ENCODE measurements around the gene NEU2.
"Not testable (repeated sequence)": the region's sequence is repeated elsewhere in the genome, so short reads cannot be mapped to it uniquely, and the experiment has no call there.

Gene NEU2

GRCh38 chr2:233051241-233052149 lies 19.0 kb downstream of the NEU2 start:
- intact Hi-C loops (cut with DNase I), result loop anchor here (10.0 kb wide), 1 partner anchor 447 kb away; no protein-coding TSS in a partner anchor
- DNase-seq, result peak in 2 of 10 donors; percentile 81 to 82

GRCh38 chr2:233052517-233052916 lies 20.0 kb downstream of the NEU2 start:
- DNase-seq, result not testable (repeated sequence)
- intact Hi-C loops (cut with DNase I), result loop anchor here (10.0 kb wide), 1 partner anchor 448 kb away; no protein-coding TSS in a partner anchor

GRCh38 chr2:233053928-233054784 lies 21.7 kb downstream of the NEU2 start:
- intact Hi-C loops (cut with DNase I), result loop anchor here (1.0 to 10.0 kb wide), 2 partner anchors 201 to 449 kb away; no protein-coding TSS in a partner anchor

GRCh38 chr2:233055362-233055761 lies 22.9 kb downstream of the NEU2 start:
- DNase-seq, result no peak
- intact Hi-C loops (cut with DNase I), result loop anchor here (10.0 kb wide), 1 partner anchor 451 kb away; no protein-coding TSS in a partner anchor

More at GRCh38 chr2:233053928-233054784, 21.7 kb downstream of the NEU2 start:
- DNase-seq, result peak in 7 of 10 donors; percentile 56 to 93 (median 79)

- DNase-seq, result no peak
- intact Hi-C loops (cut with DNase I), result loop anchor here (10.0 kb wide), 1 partner anchor 452 kb away; no protein-coding TSS in a partner anchor
These were observed 24.6 kb downstream of the NEU2 start for GRCh38 chr2:233056961-233057605.

GRCh38 chr2:233058717-233059546 lies 26.5 kb downstream of the NEU2 start:
- DNase-seq, result no peak
- intact Hi-C loops (cut with DNase I), result loop anchor here (10.0 kb wide), 1 partner anchor 454 kb away; no protein-coding TSS in a partner anchor

GRCh38 chr2:233059547-233059796 lies 27.0 kb downstream of the NEU2 start:
- intact Hi-C loops (cut with DNase I), result loop anchor here (10.0 kb wide), 1 partner anchor 455 kb away; no protein-coding TSS in a partner anchor
- DNase-seq, result no peak

GRCh38 chr2:233059797-233060500 lies 27.5 kb downstream of the NEU2 start, which contains the start of gene INPP5D:
TSS of gene INPP5D (plus strand) at chr2:233060342. CDS start at chr2:233060479, 137 bp downstream.
- no peak for DNase-seq
- intact Hi-C loops (cut with DNase I), result loop anchor here (10.0 kb wide), 1 partner anchor 455 kb away; no protein-coding TSS in a partner anchor

GRCh38 chr2:233060501-233060979 lies 28.1 kb downstream of the NEU2 start:
- intact Hi-C loops (cut with DNase I), result no loop called here
- DNase-seq, result no peak

- intact Hi-C loops (cut with DNase I), result no loop called here
- DNase-seq, result no peak
These were observed 28.6 kb downstream of the NEU2 start for GRCh38 chr2:233060980-233061590.

- peak in 1 of 10 donors; percentile 89 for DNase-seq
- intact Hi-C loops (cut with DNase I), result no loop called here
These were observed 29.3 kb downstream of the NEU2 start for GRCh38 chr2:233061591-233062450.

- no peak for DNase-seq
These were observed 30.0 kb downstream of the NEU2 start for GRCh38 chr2:233062451-233062850.

GRCh38 chr2:233062946-233063268 lies 30.4 kb downstream of the NEU2 start:
- intact Hi-C loops (cut with DNase I), result no loop called here
- no peak for DNase-seq

More at GRCh38 chr2:233062451-233062850, 30.0 kb downstream of the NEU2 start:
- intact Hi-C loops (cut with DNase I), result no loop called here

- intact Hi-C loops (cut with DNase I), result no loop called here
- DNase-seq, result peak in 1 of 10 donors; percentile 62
These were observed 30.9 kb downstream of the NEU2 start for GRCh38 chr2:233063269-233063975.

- peak in 1 of 10 donors; percentile 86 for DNase-seq
- intact Hi-C loops (cut with DNase I), result no loop called here
These were observed 31.5 kb downstream of the NEU2 start for GRCh38 chr2:233063976-233064411.

GRCh38 chr2:233064530-233065199 lies 32.2 kb downstream of the NEU2 start:
- DNase-seq, result no peak
- intact Hi-C loops (cut with DNase I), result no loop called here
